Gastroesophageal sphincter (tissue), 3 donors: ENCODE results near the gene NDUFA12.

Experiments
- POLR2A ChIP-seq, 2 donors: fragments of 450-650 bp; IDR thresholded peaks; one replicate each; pipeline ENCODE4 v1.6.1; 2017; ENCODE audit warnings: antibody characterized with exemption in 2 of 2, mild to moderate bottlenecking in 2 of 2, moderate library complexity in 1 of 2
- POLR2AphosphoS5 ChIP-seq: sonication (generic); formaldehyde crosslinking; IDR thresholded peaks from one replicate; pipeline ENCODE4 v1.6.1; 2017; ENCODE audit warnings: antibody characterized with exemption
- TF ChIP-seq, protein P1 (sequence below), 4 experiments: fragments of 200-600 bp in 2 of 4; fragments of 450-650 bp in 2 of 4; sonication (generic) in 1 of 4; IDR thresholded peaks; one replicate each; pipeline ENCODE4 v1.5.1; 2017 to 2019; ENCODE audit warnings: antibody characterized with exemption in 4 of 4, mild to moderate bottlenecking in 2 of 4, moderate library complexity in 2 of 4

DNA sequence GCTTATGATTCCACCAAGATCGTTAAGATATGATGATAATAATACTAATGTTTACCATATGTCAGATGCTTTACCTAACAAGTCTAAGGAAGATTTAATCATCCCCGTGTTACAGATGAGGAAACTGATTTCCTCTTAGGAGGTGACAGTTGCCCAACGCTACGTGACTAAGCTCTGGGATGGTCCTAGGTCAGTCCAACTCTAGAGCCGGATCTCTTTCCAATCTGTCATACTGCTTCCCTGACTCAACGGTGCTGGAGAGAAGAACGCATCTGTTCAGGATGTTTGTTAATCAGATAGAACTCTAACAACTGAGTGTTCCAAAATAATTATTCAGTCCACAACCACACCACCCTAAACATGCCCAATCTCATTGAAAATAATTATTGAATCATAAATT is 39.8 kb downstream of the NDUFA12 start:
- TF ChIP-seq, protein P1, sequence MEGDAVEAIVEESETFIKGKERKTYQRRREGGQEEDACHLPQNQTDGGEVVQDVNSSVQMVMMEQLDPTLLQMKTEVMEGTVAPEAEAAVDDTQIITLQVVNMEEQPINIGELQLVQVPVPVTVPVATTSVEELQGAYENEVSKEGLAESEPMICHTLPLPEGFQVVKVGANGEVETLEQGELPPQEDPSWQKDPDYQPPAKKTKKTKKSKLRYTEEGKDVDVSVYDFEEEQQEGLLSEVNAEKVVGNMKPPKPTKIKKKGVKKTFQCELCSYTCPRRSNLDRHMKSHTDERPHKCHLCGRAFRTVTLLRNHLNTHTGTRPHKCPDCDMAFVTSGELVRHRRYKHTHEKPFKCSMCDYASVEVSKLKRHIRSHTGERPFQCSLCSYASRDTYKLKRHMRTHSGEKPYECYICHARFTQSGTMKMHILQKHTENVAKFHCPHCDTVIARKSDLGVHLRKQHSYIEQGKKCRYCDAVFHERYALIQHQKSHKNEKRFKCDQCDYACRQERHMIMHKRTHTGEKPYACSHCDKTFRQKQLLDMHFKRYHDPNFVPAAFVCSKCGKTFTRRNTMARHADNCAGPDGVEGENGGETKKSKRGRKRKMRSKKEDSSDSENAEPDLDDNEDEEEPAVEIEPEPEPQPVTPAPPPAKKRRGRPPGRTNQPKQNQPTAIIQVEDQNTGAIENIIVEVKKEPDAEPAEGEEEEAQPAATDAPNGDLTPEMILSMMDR (IDR thresholded peaks at IDR 0.05), result no peak
- TF ChIP-seq POLR2AphosphoS5 (no peak), POLR2A (IDR thresholded peaks at IDR 0.05) (no peak)
